Inflammatory macrophage treated with lipopolysaccharide for 4 hours (primary cell): Measurements from ENCODE around the gene SUPV3L1.
"Not testable (repeated sequence)": the region's sequence is repeated elsewhere in the genome, so short reads cannot be mapped to it uniquely, and the experiment has no call there.

ENCODE experiments used
- DNase-seq: peaks from one replicate; pipeline ENCODE4 v3.0.0-alpha.2; 2020

Gene SUPV3L1

GRCh38 chr10:69179743-69180524 lies at the start of gene SUPV3L1:
Gene SUPV3L1, plus strand, starts transcription at chr10:69180234. Its CDS starts 58 bp downstream, at chr10:69180292.
- peak; percentile 98 for DNase-seq

- DNase-seq, result peak; percentile 7
These were observed 49.8 kb upstream of the SUPV3L1 start for GRCh38 chr10:69130251-69130650.

GRCh38 chr10:69139961-69140360 lies 40.1 kb upstream of the SUPV3L1 start:
- no peak for DNase-seq

- DNase-seq, result no peak
These were observed 38.7 kb upstream of the SUPV3L1 start for GRCh38 chr10:69141304-69141703.

- not testable (repeated sequence) for DNase-seq
These were observed 38.0 kb upstream of the SUPV3L1 start for GRCh38 chr10:69142074-69142473.

GRCh38 chr10:69142983-69143382 lies 37.1 kb upstream of the SUPV3L1 start:
- no peak for DNase-seq

GRCh38 chr10:69145329-69145728 lies 34.7 kb upstream of the SUPV3L1 start:
- no peak for DNase-seq

- no peak for DNase-seq
These were observed 34.2 kb upstream of the SUPV3L1 start for GRCh38 chr10:69145864-69146263.

GRCh38 chr10:69146759-69147158 lies 33.3 kb upstream of the SUPV3L1 start:
- no peak for DNase-seq

- no peak for DNase-seq
These were observed 28.1 kb upstream of the SUPV3L1 start for GRCh38 chr10:69151984-69152383.

GRCh38 chr10:69153227-69153626 lies 26.8 kb upstream of the SUPV3L1 start:
- DNase-seq, result no peak

GRCh38 chr10:69160809-69161241 lies 19.2 kb upstream of the SUPV3L1 start:
- no peak for DNase-seq

GRCh38 chr10:69168493-69168892 lies 11.5 kb upstream of the SUPV3L1 start:
- no peak for DNase-seq

GRCh38 chr10:69172241-69172982 lies 7.6 kb upstream of the SUPV3L1 start:
- DNase-seq, result peak; percentile 19

GRCh38 chr10:69175326-69175725 lies 4.7 kb upstream of the SUPV3L1 start:
- not testable (repeated sequence) for DNase-seq

GRCh38 chr10:69176823-69177222 lies 3.2 kb upstream of the SUPV3L1 start:
- DNase-seq, result no peak

- no peak for DNase-seq
These were observed 818 bp upstream of the SUPV3L1 start for GRCh38 chr10:69179089-69179742.

- peak; percentile 6 for DNase-seq
These were observed 631 bp downstream of the SUPV3L1 start for GRCh38 chr10:69180525-69181204.

- DNase-seq, result no peak
These were observed 1.4 kb downstream of the SUPV3L1 start for GRCh38 chr10:69181433-69181832.

- DNase-seq, result no peak
These were observed 2.0 kb downstream of the SUPV3L1 start for GRCh38 chr10:69182005-69182404.

- DNase-seq, result no peak
These were observed 6.5 kb downstream of the SUPV3L1 start for GRCh38 chr10:69186524-69186923.

GRCh38 chr10:69201045-69201444 lies 21.0 kb downstream of the SUPV3L1 start:
- no peak for DNase-seq

- DNase-seq, result peak; percentile 18
These were observed 22.3 kb downstream of the SUPV3L1 start for GRCh38 chr10:69202332-69202731.
